ENCODE data around the gene NRG3. TPM values are rescaled to one million over a fixed set of nuclear protein-coding genes. Genes with fewer than 3 reads are reported as not detected.

NRG3 gene
- total and polyA plus RNA-seq, 2 of the 8 experiments (the other 6 are each of a cell fraction or from before 2014, with no cell fraction given) = 4.2 to 5.0 TPM

- TF ChIP-seq, protein P1, sequence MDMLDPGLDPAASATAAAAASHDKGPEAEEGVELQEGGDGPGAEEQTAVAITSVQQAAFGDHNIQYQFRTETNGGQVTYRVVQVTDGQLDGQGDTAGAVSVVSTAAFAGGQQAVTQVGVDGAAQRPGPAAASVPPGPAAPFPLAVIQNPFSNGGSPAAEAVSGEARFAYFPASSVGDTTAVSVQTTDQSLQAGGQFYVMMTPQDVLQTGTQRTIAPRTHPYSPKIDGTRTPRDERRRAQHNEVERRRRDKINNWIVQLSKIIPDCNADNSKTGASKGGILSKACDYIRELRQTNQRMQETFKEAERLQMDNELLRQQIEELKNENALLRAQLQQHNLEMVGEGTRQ (IDR thresholded peaks at IDR 0.05; ENCODE audit: low read length) = no peak
- TF ChIP-seq RAD21 (IDR thresholded peaks at IDR 0.05 in 1 of 2, conservative IDR thresholded peaks at IDR 0.05 in 1 of 2; ENCODE audit: low read depth in 2 of 2, low read length in 2 of 2) = no peak
- TF ChIP-seq BRCA1 (IDR thresholded peaks at IDR 0.05; ENCODE audit: low read depth, low read length) = no peak
- no peak for TF ChIP-seq SIX5 (IDR thresholded peaks at IDR 0.05; ENCODE audit: low read depth, low read length)
- TF ChIP-seq CBX5 (IDR thresholded peaks at IDR 0.05; ENCODE audit: low read depth, low read length) = no peak
Measured at GRCh38 chr10:83017076-83017867, 1142.3 kb downstream of the NRG3 start (continued).
